ENCODE measurements around the gene GATB. TPM values are rescaled to one million over a fixed set of nuclear protein-coding genes. Genes with fewer than 3 reads are reported as not detected.

GATB gene
- total RNA-seq, 1 donor from 2014 or later = 15.7 TPM

DNA sequence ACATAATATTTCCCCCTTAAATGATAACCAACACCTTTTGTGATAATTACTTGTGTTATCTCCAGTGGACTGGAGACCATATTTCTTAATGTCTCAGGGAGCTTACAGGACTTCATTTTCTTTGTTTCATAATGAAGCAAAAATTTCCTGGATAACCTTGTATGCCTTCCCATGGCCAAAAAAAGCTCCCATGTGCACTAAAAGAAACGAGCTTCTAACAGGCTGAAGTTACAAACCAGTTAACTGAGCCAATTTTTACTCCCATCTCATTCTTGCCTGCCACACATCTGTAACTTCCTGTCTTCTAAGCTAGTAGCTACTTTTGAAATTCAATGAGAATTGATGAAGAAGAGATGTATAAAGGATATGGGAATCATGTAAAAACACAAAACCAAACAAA lies 32.8 kb downstream of the GATB start:
- TF ChIP-seq, protein P1, sequence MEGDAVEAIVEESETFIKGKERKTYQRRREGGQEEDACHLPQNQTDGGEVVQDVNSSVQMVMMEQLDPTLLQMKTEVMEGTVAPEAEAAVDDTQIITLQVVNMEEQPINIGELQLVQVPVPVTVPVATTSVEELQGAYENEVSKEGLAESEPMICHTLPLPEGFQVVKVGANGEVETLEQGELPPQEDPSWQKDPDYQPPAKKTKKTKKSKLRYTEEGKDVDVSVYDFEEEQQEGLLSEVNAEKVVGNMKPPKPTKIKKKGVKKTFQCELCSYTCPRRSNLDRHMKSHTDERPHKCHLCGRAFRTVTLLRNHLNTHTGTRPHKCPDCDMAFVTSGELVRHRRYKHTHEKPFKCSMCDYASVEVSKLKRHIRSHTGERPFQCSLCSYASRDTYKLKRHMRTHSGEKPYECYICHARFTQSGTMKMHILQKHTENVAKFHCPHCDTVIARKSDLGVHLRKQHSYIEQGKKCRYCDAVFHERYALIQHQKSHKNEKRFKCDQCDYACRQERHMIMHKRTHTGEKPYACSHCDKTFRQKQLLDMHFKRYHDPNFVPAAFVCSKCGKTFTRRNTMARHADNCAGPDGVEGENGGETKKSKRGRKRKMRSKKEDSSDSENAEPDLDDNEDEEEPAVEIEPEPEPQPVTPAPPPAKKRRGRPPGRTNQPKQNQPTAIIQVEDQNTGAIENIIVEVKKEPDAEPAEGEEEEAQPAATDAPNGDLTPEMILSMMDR (IDR thresholded peaks at IDR 0.05; ENCODE audit: unreplicated experiment) = no peak
- peaks cover 11% of the 10 kb centered on the region for H3K36me3 Mint-ChIP-seq (ENCODE audit: insufficient read depth)
- no peak overlapping the region for H3K4me3 Mint-ChIP-seq (ENCODE audit: low read depth)
- no peak for DNase-seq (ENCODE audit: low spot score, unreplicated experiment)
- H3K27me3 Mint-ChIP-seq = no peaks in the 10 kb centered on the region
- no peaks in the 10 kb centered on the region for H3K9me3 Mint-ChIP-seq (ENCODE audit: low read depth)
- H3K27ac Mint-ChIP-seq = no peak overlapping the region
- H3K4me1 Mint-ChIP-seq (ENCODE audit: low read depth) = peaks cover 2% of the 10 kb centered on the region

DNA sequence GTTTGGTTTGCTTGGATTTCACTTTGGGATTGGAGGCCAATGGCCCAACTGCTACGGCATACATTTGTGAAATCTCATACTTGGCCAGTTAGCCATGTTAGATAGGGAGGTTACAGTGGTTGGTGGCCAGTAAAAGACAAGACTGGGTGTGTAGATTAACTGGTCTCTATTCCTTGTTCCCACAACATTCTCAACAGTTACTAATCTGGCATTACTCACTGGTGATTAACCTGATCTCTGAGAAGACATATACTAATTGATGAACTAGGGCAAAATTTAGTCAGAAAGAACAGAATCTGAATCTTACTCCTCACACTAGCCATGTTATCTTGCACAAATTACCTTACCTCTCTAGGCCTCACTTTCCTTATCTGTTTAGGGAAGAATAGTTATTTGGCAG lies 33.4 kb downstream of the GATB start:
- Mint-ChIP-seq H3K27me3 (no peaks in the 10 kb centered on the region), H3K9me3 (ENCODE audit: low read depth) (no peaks in the 10 kb centered on the region), H3K36me3 (ENCODE audit: insufficient read depth) (peaks cover 9% of the 10 kb centered on the region), H3K4me1 (ENCODE audit: low read depth) (peaks cover 2% of the 10 kb centered on the region), H3K4me3 (ENCODE audit: low read depth) (no peak overlapping the region), H3K27ac (no peak overlapping the region)
- no peak for DNase-seq (ENCODE audit: low spot score, unreplicated experiment)
- TF ChIP-seq, protein P1 (IDR thresholded peaks at IDR 0.05; ENCODE audit: unreplicated experiment) = no peak

DNA sequence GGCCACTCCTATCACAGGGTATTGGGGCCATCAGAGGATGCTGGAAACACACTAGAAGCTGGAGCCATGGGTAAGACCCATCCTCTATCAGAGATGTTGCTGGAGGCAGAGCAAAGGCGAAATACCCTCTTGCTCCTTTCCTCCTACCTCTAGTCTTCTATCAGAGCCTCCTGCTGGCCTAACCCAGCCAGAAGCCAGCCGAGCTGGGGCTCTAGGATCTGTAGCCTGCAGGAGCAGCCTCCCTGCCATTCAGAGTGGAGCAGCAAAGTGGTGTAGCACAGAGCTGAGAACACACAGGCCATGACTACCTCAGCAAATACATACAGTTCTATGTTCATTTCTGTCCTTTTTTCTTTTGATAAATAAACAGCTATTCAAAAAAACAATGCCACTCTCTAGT lies 35.7 kb downstream of the GATB start:
- no peaks in the 10 kb centered on the region for H3K9me3 Mint-ChIP-seq (ENCODE audit: low read depth)
- no peak overlapping the region for H3K27ac Mint-ChIP-seq
- H3K36me3 Mint-ChIP-seq (ENCODE audit: insufficient read depth) = peaks cover 2% of the 10 kb centered on the region
- H3K27me3 Mint-ChIP-seq = no peaks in the 10 kb centered on the region
- peaks cover 2% of the 10 kb centered on the region for H3K4me1 Mint-ChIP-seq (ENCODE audit: low read depth)
- TF ChIP-seq, protein P1 (IDR thresholded peaks at IDR 0.05; ENCODE audit: unreplicated experiment) = no peak
- no peak for DNase-seq (ENCODE audit: low spot score, unreplicated experiment)
- no peak overlapping the region for H3K4me3 Mint-ChIP-seq (ENCODE audit: low read depth)

DNA sequence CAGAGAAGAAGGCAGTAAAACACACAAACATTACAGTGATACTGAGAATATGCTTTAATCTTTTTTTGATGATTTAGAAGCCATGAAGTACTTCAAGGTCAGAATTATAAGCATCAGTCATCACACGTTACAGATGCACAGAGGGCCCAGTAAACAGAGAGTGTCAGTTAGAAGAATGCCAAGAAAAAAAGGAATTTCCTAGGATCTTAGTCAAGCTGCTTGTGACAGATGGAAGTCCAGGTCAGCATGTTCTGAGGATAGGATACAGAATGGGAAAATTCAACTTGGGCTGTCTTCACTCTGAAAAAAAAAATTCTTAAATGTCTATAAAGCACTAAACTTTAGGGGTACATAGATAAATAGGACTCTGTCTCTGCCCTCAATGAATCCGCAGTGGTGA lies 38.9 kb downstream of the GATB start:
- no peak overlapping the region for H3K27ac Mint-ChIP-seq
- no peaks in the 10 kb centered on the region for H3K27me3 Mint-ChIP-seq
- H3K36me3 Mint-ChIP-seq (ENCODE audit: insufficient read depth) = no peaks in the 10 kb centered on the region
- TF ChIP-seq, protein P1 (IDR thresholded peaks at IDR 0.05; ENCODE audit: unreplicated experiment) = no peak
- DNase-seq (ENCODE audit: low spot score, unreplicated experiment) = no peak
- no peak overlapping the region for H3K4me3 Mint-ChIP-seq (ENCODE audit: low read depth)
- peaks cover 3% of the 10 kb centered on the region for H3K4me1 Mint-ChIP-seq (ENCODE audit: low read depth)
- no peaks in the 10 kb centered on the region for H3K9me3 Mint-ChIP-seq (ENCODE audit: low read depth)

DNA sequence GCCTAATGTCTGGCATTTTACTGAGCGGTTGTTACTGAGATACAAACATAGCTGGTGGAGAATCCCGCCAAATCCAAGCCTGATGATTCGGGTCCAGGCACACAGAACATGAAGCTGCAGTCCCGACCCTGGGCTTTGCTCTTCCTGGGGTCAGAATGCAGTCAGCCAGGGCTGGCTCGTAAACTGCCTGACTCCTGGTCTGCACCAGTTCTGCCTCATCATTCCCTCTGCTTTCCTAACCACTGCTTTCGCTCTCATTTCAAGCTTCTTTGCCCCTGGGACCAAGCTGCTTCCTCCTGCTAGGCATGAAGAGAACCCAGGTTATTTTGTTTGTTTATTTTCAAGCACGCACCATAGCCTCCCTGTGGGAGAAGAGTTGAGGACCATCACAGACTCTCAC lies 39.3 kb downstream of the GATB start:
- H3K36me3 Mint-ChIP-seq (ENCODE audit: insufficient read depth) = no peaks in the 10 kb centered on the region
- TF ChIP-seq, protein P1 (IDR thresholded peaks at IDR 0.05; ENCODE audit: unreplicated experiment) = no peak
- no peaks in the 10 kb centered on the region for H3K27me3 Mint-ChIP-seq
- no peak for DNase-seq (ENCODE audit: low spot score, unreplicated experiment)
- no peak overlapping the region for H3K4me3 Mint-ChIP-seq (ENCODE audit: low read depth)
- peaks cover 3% of the 10 kb centered on the region for H3K4me1 Mint-ChIP-seq (ENCODE audit: low read depth)
- no peak overlapping the region for H3K27ac Mint-ChIP-seq
- no peaks in the 10 kb centered on the region for H3K9me3 Mint-ChIP-seq (ENCODE audit: low read depth)
